PC-9 (cell line): ENCODE measurements around the gene ADAMTS2. TPM values are rescaled to one million over a fixed set of nuclear protein-coding genes. Genes with fewer than 3 reads are reported as not detected.

Source experiments
- BruUV-seq: library from RNA; stranded (reverse); fragments of 400-500 nt; replicated peaks from 2 replicates; lab custom pipeline; 2021; lab: Mats Ljungman, UMichigan
- CTCF ChIA-PET: fragments of 300-600 bp; sonication (Branson Sonifier 250); formaldehyde crosslinking; loops from one replicate; lab custom pipeline; 2022; ENCODE audit warnings: antibody characterized with exemption; lab: Charles Lee
- POLR2A ChIA-PET: fragments of 300-600 bp; sonication (Branson Sonifier 250); formaldehyde crosslinking; loops from one replicate; lab custom pipeline; 2022; ENCODE audit warnings: antibody characterized with exemption; ENCODE audit not compliant: unreplicated experiment; lab: Charles Lee
- DNase-seq, 2 experiments: peaks; one replicate each; pipeline versions ENCODE4 v3.0.0 to v3.0.0-alpha.2; 2015 to 2022; ENCODE audit warnings: mixed read lengths in 1 of 2
- H2AFZ ChIP-seq: fragments of 200-600 bp; sonication (generic); 2 replicates; pipeline ENCODE4 v1.8.1; 2017; ENCODE audit warnings: antibody characterized with exemption
- H3F3A ChIP-seq: fragments of 200-600 bp; sonication (generic); 2 replicates; pipeline ENCODE4 v1.8.1; 2017; ENCODE audit warnings: antibody characterized with exemption, mild to moderate bottlenecking, low read depth; ENCODE audit not compliant: insufficient read depth
- H3K27ac ChIP-seq: fragments of 200-600 bp; sonication (generic); 2 replicates; pipeline ENCODE4 v1.6.1; 2016; ENCODE audit warnings: mixed run types
- H3K27me3 ChIP-seq: fragments of 200-600 bp; sonication (generic); 2 replicates; pipeline ENCODE4 v1.6.1; 2016; ENCODE audit warnings: low read depth, mixed run types; ENCODE audit not compliant: insufficient read depth
- H3K36me3 ChIP-seq: fragments of 200-600 bp; sonication (generic); 2 replicates; pipeline ENCODE4 v1.6.1; 2016; ENCODE audit warnings: low read depth, mixed run types
- H3K4me1 ChIP-seq: fragments of 200-600 bp; sonication (generic); replicated peaks from 2 replicates; pipeline ENCODE4 v1.6.1; 2016; ENCODE audit warnings: mixed run types; ENCODE audit not compliant: insufficient read depth
- H3K4me2 ChIP-seq: fragments of 200-600 bp; sonication (generic); 2 replicates; pipeline ENCODE4 v1.6.1; 2017; ENCODE audit warnings: mixed run types
- H3K4me3 ChIP-seq: fragments of 200-600 bp; sonication (generic); 2 replicates; pipeline ENCODE4 v1.6.1; 2016; ENCODE audit warnings: mixed run types
- H3K79me2 ChIP-seq: fragments of 200-600 bp; sonication (generic); 2 replicates; pipeline ENCODE4 v1.6.1; 2017; ENCODE audit warnings: low read depth, mixed run types
- H3K9me2 ChIP-seq: fragments of 200-600 bp; sonication (generic); 2 replicates; pipeline ENCODE4 v1.8.1; 2017; ENCODE audit warnings: mild to moderate bottlenecking; ENCODE audit not compliant: insufficient read depth
- H3K9me3 ChIP-seq: fragments of 200-600 bp; sonication (generic); 2 replicates; pipeline ENCODE4 v1.8.1; 2016; ENCODE audit warnings: low read depth; ENCODE audit not compliant: insufficient read depth
- H4K20me1 ChIP-seq: fragments of 200-600 bp; sonication (generic); 2 replicates; pipeline ENCODE4 v1.8.1; 2017; ENCODE audit not compliant: insufficient read depth
- CTCF ChIP-seq: fragments of 200-600 bp; sonication (generic); conservative IDR thresholded peaks from 2 replicates; pipeline ENCODE4 v1.6.1; 2017; ENCODE audit warnings: mixed run types, antibody characterized with exemption, mild to moderate bottlenecking, moderate library complexity
- EZH2 ChIP-seq: fragments of 200-600 bp; sonication (generic); IDR thresholded peaks from 2 replicates; pipeline ENCODE4 v1.8.0; 2017; ENCODE audit warnings: antibody characterized with exemption, low read depth
- intact Hi-C: fragments of 100-400 bp; cut with micrococcal nuclease; formaldehyde crosslinking; loops from one replicate; pipeline ENCODE4 v1.10.0; 2022; ENCODE audit not compliant: unreplicated experiment
- total RNA-seq: library from RNA; stranded (reverse); gene quantifications from 2 replicates; pipeline ENCODE4 v1.2.3, GENCODE V29; 2021

Gene ADAMTS2
- total RNA-seq, 1 experiment from 2014 or later = not detected

GRCh38 chr5:179375831-179376365 is 30.6 kb upstream of the ADAMTS2 start:
- Histone ChIP-seq H3K27me3 (peaks cover 87% of the 10 kb centered on the region), H4K20me1 (no peaks in the 10 kb centered on the region), H3K4me1 (no peaks in the 10 kb centered on the region), H3F3A (no peaks in the 10 kb centered on the region), H3K9me2 (no peaks in the 10 kb centered on the region), H3K9me3 (no peaks in the 10 kb centered on the region), H3K4me2 (no peak overlapping the region), H2AFZ (no peak overlapping the region), H3K36me3 (no peaks in the 10 kb centered on the region), H3K79me2 (no peaks in the 10 kb centered on the region), H3K4me3 (no peak overlapping the region), H3K27ac (no peak overlapping the region)
- BruUV-seq = no TSS peak
- no peak for DNase-seq
- ChIA-PET POLR2A (no interaction called here), CTCF (no interaction called here)
- intact Hi-C loops = no loop called here
- TF ChIP-seq EZH2 = no peak
- no peak for TF ChIP-seq CTCF

GRCh38 chr5:179375236-179375685 is 30.0 kb upstream of the ADAMTS2 start:
- Histone ChIP-seq H3K27ac (no peak overlapping the region), H3K27me3 (peaks cover 88% of the 10 kb centered on the region), H3K79me2 (no peaks in the 10 kb centered on the region), H3K9me3 (no peaks in the 10 kb centered on the region), H3K4me3 (no peak overlapping the region), H4K20me1 (no peaks in the 10 kb centered on the region), H3F3A (no peaks in the 10 kb centered on the region), H3K36me3 (no peaks in the 10 kb centered on the region), H3K9me2 (no peaks in the 10 kb centered on the region), H3K4me2 (no peak overlapping the region), H3K4me1 (no peaks in the 10 kb centered on the region), H2AFZ (no peak overlapping the region)
- CTCF ChIA-PET = no interaction called here
- TF ChIP-seq EZH2 (no peak), CTCF (no peak)
- BruUV-seq = no TSS peak
- intact Hi-C loops = no loop called here
- POLR2A ChIA-PET = no interaction called here
- no peak for DNase-seq

- intact Hi-C loops = no loop called here
- POLR2A ChIA-PET = no interaction called here
- H3K79me2 ChIP-seq = no peaks in the 10 kb centered on the region
- no peaks in the 10 kb centered on the region for H3K4me1 ChIP-seq
- no TSS peak for BruUV-seq
- DNase-seq = no peak
- no peak overlapping the region for H3K4me3 ChIP-seq
- H2AFZ ChIP-seq = no peak overlapping the region
- peaks cover 88% of the 10 kb centered on the region for H3K27me3 ChIP-seq
- H3K9me3 ChIP-seq = no peaks in the 10 kb centered on the region
- no peak overlapping the region for H3K27ac ChIP-seq
- H3F3A ChIP-seq = no peaks in the 10 kb centered on the region
- no peak for TF ChIP-seq EZH2
- TF ChIP-seq CTCF = no peak
- CTCF ChIA-PET = no interaction called here
- no peaks in the 10 kb centered on the region for H4K20me1 ChIP-seq
- no peak overlapping the region for H3K4me2 ChIP-seq
- no peaks in the 10 kb centered on the region for H3K9me2 ChIP-seq
- H3K36me3 ChIP-seq = no peaks in the 10 kb centered on the region
These were observed 29.4 kb upstream of the ADAMTS2 start for GRCh38 chr5:179374506-179375235.
